HG02610 (cell line): ENCODE data around the gene RNF149.
"Not testable (repeated sequence)": the region's sequence is repeated elsewhere in the genome, so short reads cannot be mapped to it uniquely, and the experiment has no call there.

Experiments
- ATAC-seq: cut with Tn5 transposase; IDR thresholded peaks from one replicate; pipeline ENCODE4 v1.9.1; 2021; ENCODE audit warnings: mild to moderate bottlenecking, moderate library complexity; ENCODE audit not compliant: unreplicated experiment

RNF149 gene

GRCh38 chr2:101235956-101236355, 72.5 kb downstream of the RNF149 start:
- not testable (repeated sequence) for ATAC-seq

GRCh38 chr2:101234169-101234938, 74.1 kb downstream of the RNF149 start:
- ATAC-seq = no peak

GRCh38 chr2:101232770-101233169, 75.7 kb downstream of the RNF149 start:
- no peak for ATAC-seq

GRCh38 chr2:101231937-101232730, 76.4 kb downstream of the RNF149 start:
- no peak for ATAC-seq

- no peak for ATAC-seq
Observed at GRCh38 chr2:101231240-101231639, 77.3 kb downstream of the RNF149 start.

GRCh38 chr2:101230541-101231001, 77.9 kb downstream of the RNF149 start:
- ATAC-seq = no peak
